NCI-H187 treated with DMSO at 0.1 percent for 48 hours (cell line): ENCODE results near the gene TRAF5.
"Not testable (repeated sequence)": the region's sequence is repeated elsewhere in the genome, so short reads cannot be mapped to it uniquely, and the experiment has no call there.

ENCODE experiments used
- DNase-seq: peaks from one replicate; lab custom pipeline; 2025; lab: John Stamatoyannopoulos, UW

TRAF5 gene, protein sequence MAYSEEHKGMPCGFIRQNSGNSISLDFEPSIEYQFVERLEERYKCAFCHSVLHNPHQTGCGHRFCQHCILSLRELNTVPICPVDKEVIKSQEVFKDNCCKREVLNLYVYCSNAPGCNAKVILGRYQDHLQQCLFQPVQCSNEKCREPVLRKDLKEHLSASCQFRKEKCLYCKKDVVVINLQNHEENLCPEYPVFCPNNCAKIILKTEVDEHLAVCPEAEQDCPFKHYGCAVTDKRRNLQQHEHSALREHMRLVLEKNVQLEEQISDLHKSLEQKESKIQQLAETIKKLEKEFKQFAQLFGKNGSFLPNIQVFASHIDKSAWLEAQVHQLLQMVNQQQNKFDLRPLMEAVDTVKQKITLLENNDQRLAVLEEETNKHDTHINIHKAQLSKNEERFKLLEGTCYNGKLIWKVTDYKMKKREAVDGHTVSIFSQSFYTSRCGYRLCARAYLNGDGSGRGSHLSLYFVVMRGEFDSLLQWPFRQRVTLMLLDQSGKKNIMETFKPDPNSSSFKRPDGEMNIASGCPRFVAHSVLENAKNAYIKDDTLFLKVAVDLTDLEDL

DNA sequence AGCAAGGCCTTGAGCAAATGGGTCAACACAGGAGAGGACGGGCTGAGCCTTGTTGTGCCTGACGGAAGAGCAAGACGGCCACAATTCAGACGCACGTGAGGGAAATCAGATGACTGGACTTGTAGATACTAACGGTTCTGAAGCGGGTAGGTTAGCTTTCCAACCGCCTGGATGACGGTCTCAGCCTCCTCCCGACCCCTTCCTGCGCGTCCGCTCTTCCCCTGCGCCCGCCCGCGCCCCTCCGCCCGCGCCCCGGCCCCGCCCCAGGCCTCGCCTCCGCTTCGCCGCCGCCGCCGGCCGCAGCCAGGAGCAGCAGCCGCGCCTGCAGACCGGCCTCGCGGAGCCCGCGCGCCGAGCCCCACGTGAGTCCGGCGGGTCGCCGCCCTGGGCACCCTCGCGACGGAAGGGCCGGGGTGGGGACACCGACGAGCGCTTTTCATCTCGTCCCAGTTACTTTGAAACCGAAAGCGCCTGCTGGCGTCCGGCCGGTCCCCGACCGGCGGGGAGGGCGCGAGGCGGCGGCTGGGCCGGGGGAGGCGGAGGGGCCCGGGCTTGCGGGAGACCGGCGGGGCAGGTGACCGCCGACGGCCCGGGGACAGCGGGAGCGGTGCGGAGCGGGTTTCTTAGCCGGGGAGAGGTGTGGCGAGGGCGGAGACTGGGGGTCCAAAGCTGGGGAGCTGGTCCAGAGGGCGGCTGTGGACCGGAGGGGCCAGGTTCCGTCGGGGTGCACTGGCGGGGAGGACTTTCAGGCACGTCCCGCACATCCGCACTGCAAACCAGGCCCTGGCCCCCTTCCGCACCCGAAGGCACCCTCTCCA, at the start of gene TRAF5:
Gene TRAF5 (plus strand): TSS at position 306 of the 818 bp plus-strand sequence. CDS start 26,407 bp downstream, outside the sequence.
- DNase-seq: no peak

DNA sequence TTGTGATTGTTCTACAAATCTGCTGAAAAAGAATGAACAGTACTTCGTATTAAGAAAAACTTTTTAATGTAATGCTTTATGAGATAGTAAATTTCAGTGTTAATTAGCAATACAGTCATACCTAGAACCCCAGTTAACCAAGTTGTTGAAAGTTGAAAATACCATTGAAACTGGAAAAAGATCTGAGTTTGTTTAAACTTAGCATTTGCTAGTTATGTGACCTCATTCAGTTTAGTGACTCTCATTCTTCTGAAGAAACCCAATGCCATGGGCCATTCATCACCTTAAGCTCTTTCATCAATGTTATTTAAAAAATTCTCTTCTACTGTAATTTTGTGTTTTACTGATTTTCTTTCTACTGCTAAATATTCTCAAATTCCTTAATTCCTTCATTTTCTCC, 47.3 kb upstream of the TRAF5 start:
- no peak for DNase-seq

DNA sequence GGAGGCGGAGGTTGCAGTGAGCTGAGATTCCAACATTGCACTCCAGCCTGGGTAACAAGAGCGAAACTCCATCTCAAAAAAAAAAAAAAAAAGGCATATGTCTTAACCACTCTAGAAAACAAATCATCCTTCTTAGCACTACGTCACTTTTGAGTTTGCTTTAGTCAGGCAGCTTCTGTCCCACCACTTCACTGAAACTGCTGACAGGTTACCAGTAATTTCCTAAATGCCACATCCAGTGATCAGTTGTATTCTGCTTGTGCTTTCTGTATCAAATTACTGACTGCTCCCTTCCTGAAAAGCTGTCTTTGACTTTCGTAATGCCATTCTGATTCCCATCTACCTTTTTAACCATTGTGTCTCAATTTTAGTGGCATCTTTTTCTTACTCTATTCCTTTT, 45.7 kb upstream of the TRAF5 start:
- DNase-seq: no peak

DNA sequence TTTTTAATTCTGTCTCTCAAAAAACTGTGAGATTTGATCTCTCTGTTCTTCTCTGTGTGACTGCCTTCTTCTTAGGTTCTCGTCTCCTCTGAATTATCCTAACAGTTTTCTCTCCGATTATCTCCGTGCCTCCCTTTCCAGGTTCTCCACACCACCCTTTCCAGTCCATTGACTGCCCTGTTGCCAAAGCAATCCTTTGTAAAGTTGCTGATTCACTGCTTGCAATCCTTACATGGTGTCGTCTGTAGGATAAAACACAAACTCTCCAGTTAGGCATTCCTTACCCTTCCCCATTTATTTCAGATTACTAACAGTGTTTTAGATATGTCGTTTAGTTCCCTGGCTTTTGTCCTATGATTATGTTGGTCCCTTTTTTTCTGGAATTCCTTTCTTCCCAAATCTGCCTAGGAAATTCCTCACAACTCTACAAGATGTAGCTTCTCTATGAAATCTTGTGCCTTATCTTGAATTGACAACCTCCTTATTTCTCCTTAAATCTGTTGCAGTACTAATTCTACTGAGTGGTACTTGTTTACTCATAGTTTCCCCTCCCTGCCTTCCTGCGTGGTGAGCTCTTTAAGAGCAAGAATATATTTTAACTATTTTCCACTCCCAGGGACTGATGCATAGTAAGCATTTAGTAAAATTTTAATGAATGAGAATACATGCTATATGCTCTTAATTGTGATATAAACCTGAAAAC, 45.2 kb upstream of the TRAF5 start:
- DNase-seq: no peak

DNA sequence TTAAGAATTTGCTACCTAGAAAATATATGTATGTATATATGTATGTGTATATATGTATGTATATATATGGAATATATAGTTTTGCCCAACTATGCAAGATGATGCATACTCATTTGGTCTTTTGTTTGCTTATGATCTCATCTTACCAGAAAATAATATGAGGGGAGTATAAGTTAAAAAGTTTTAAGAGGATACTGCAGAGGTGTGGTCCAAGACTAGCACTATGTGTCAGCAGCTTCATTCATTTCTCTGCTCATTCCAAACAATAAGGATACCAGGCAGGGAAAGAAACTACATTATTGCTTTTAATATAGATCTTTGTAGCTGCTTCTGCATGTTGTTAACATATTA, 44.6 kb upstream of the TRAF5 start:
- DNase-seq: no peak

DNA sequence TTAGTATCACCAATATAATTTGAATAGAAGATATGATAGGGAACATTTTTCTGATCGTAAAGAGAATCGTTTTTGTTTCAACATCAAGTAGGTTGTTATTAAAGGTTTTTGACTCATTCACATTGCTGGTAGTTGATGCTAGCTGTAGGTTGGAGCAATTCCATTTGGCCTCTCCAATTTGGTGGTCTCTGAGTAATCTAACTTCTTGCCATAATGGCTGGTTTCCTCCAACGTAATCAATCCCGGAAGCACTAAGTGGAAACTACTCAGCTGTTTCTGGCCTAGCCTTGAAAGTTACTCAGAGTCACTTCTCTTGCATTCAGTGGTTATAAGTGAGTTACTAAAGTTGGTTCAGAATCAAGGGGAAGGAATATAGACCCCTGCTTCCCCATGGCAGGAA, 41.4 kb upstream of the TRAF5 start:
- no peak for DNase-seq

DNA sequence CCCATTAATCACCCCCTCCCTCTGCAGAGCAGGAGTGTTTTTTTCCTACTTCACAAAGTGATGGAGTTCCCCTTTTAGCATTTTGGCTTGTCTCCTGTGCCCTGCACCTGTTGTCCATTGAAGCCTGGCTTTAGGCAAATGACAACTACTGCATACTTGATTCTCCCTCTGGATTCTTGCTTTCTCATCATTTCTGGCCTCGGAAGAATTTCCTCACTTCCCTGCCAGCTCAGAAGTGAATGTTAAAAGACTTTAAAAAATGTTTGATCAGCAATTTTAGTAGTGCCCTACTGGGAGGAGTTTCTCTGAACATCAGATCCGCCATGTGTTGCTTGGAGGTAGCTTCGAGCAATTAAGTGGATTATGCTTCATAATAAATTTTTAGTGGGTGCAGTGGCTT, 39.4 kb upstream of the TRAF5 start:
- DNase-seq: no peak

DNA sequence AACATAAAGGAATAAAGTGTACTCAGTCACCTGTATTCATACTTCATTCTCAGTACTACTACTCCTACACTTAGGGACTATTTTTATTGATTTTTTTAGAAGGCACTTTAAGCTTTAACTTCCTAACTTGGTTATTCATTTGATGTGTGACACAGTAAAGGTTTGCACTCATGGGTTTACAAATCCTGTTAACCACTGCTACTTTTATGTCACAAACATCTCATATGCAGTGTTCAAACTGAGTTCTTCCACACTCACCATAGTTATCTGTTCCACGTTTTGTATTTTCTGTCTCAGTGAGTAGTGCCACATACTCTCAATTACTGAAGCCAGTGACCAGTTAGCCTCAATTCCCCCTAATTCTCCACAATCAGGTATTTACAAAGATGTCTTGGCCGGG, 34.2 kb upstream of the TRAF5 start:
- DNase-seq: no peak

DNA sequence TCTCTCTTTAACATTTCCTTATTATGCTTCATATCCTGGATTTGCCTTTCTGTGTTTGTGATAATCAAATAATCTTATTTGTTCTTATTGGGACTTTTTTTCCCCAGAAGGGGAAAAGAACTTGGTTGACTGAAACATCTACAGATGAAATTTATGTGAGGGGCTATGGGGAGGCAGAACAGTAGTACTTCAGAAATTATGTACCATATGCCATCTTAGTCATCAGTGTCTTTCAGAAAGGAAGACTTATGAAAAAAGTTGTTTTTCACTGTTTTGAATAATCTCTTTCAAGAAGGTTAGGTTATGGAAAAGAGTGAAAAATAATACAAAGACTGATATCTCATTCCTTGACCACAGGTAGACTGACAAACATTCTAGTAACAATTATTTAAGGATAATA, 30.2 kb upstream of the TRAF5 start:
- no peak for DNase-seq

DNA sequence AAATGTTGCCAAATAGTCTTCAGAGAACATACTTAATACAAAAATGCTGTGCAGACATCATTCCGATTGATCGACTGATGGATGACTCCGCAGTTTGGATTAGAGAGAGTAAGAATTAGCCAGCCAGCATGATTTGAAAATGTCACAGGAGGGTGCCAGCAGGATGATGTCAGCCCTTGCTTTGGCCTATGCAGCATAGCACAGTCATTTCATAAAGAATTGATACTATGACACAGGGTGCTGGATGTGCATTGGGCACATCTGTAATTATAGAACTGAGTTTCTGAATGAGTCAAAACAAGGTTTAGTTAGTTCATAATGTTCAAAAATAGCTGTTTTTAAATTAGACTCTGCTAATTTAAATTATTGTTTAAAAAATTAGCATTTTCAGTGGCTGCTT, 21.6 kb upstream of the TRAF5 start:
- no peak for DNase-seq

DNA sequence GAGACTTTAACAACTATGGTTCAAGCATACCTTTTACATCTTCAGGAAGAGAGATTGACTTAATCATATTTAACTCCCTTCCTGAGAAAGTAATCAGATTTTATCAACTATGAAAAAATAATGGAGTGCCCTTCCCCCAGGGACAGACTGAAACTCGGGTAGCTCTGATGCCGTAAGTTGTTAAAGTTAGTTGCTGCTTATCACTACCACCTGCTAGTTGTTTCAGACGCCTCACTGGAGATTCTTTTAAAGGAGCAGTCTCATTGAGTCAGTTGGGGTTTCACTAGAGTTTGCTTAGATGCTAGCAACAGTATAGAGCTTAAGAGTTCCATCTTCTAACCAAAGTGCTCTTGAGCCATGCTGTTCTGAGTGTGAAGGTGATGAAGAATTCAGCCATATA, 17.0 kb upstream of the TRAF5 start:
- DNase-seq: no peak

DNA sequence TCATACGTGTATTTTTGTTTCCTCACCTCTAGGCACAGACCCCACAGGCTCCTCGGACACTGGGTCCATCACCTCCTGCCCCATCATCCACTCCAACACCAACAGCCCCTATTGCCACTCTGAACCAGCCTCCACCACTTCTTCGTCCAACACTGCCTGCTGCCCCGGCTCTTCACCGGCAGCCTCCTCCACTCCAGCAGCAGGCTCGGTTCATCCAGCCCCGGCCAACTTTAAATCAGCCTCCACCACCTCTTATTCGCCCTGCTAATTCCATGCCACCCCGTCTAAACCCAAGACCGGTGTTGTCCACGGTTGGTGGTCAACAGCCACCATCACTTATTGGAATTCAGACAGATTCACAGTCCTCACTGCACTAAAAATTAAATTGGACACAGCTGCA, 13.2 kb upstream of the TRAF5 start:
- no peak for DNase-seq

DNA sequence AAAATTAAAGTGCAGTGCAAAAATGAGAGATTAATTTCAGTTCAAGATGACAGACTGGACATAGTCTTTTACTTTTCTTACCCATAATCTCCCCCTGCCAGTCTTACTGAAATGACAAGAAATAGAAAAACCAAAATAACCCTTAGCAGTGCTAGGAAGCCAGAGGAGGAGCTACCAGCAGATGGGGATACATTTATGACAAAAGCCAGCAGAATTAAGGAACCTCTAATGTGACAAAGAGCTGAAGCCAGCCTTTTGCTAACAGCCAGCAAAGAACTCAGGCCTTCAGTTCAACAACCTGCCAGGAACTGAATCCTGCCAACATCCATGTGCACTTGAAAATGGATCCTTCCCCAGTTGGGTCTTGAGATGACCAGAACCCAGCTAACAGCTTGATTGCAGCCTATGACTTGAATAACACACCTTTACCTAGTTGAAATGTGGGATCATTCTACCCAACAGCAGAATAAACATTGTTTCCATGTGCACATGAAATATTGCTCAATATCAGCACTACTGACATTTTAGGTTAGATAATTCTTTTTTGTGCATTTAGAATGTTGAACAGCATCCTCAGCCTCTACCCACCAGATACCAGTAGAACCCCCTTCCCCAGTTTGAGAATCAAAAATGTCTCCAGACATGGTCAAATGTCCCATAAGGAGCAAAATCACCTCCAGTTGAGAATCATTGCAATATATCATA, 7.9 kb upstream of the TRAF5 start:
- no peak for DNase-seq

DNA sequence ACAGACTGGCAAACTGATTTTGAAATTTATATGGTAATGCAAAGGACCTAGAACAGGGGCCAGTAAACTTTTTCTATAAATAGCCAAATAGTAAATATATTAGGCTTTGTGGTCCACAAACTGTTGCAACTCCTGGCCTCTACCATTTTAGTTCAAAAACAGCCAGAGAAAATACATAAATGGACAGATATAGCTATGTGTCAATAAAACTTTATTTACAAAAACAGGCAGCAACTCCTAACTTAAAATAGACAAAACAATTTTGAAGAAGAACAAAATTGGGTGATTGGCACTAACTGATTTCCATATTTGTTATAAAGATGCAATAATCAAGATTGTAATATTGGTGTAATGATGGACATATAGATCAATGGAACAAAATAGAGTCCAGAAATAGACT, 6.7 kb upstream of the TRAF5 start:
- no peak for DNase-seq

DNA sequence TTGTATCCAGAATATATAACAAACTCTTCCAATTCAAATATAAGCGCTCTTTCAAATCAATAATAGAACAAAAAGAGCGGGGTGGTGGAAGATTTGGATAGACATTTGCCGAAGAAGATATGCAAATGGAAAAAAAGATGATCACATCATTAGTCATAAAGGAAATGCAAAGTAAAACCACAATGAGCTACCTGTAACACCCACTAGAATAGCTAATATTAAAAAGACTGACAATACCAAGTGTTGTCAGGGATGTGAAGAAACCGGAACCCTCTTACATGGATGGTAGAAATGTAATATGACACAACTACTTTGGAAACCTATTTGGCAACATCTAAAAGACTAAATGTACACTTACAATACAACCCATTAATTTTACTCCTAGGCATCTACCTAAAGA, 5.7 kb upstream of the TRAF5 start:
- DNase-seq: no peak

DNA sequence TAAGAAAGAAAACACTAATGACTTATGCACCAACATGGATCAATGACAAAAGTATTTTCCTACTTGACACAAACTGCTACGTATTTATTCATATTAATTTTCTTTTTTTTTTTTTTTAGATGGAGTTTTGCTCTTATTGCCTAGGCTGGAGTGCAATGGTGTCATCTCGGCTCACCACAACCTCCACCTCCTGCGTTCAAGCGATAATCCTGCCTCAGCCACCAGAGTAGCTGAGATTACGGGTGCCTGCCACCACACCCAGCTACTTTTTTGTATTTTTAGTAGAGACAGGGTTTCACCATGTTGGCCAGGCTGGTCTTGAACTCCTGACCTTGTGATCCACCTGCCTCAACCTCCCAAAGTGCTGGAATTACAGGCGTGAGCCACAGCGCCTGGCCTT, 5.0 kb upstream of the TRAF5 start:
- not testable (repeated sequence) for DNase-seq

DNA sequence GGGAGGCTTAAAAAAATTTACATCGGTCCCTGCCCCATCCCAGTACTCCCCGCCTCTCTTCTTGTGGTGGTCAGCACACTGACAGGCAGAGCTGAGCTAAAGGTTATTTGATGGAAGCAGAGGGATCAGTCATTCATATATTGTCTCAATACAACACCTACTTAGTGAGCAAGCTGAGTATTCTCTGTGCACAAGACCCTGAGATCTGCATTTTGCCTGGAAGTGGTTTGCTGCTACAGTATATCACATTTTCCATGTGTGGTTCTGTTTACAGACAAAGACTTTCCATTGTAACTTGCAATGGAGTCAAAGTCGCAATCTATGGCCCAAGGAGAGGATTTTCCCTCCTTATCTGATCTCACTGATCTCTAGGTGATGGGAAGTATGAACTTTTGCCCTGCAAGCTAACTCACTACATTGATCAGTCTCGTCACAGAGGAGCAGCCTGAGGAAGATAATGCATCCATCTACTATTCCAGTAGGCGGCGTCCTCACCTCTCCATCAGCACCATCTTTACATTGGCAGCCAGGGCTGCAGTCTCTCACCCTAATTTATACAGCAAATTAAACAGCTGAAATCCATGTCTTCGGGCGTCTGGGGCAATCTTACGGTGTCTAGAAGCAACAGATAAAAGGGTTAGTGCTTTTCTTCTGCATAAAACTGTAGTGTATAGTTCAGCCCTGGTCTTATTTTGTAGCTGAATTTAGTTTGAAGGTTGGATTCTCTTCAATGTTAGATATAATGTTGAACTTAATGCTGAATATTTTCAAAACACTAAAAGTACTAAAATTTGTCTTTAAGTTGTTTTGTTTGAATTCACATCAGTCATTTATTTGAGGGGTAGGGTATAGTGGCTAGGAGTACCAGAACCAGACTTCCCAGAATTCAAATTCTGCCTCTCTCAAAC, 3.2 kb upstream of the TRAF5 start:
- no peak for DNase-seq

DNA sequence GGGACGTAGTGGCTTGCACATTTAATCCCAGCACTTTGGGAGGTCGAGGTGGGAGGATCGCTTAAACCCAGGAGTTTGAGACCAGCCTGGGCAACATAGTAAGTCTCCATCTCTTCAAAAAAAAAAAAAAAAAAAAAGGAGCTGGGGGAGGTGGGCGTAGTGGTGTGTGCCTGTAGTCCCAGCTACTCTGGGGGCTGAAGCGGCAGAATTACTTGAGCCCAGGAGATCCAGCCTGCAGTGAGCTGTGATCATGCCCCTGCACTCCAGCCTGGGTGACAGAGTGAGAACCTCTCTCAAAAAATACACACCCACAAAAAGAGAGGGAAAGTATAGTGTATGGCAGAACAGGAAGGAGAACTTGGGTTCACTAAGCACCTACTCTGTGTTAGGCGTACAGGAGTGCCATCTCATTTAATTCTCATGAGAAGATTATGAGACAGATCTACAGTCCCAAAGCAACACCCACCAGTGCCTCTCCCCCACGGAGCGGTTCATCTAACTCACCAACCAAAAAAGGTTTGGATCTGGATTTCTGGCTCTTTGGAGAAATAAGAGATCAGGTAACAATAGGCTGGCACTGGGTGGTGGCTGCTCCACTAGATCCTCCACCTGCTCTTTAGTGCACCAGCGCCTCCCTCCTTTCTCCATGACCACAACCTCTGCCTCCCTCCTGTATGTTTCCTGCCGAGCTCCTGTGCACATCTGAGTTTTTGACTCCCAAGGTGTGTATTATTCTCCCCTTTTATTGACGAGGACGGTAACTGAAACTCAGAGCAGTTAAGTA, 1.4 kb upstream of the TRAF5 start:
- no peak for DNase-seq

DNA sequence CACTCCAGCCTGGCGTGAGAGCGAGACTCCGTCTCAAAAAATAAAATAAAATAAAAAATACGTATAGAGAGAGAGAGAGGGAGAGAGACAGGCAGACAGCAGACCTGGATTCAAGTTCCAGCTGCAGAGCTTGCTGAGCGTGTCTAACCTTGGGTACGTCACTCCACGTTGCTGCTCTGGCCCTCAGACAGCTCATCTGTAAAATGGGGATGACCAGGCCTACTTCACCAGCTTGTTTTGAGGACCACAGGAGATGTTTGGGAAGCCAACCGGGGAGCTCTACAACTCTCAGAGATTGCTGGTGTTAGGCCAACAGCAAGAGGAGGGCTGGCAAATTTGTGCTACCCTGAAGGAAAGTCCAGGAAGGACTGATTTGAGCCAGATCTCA, 499 bp upstream of the TRAF5 start:
- DNase-seq: no peak

DNA sequence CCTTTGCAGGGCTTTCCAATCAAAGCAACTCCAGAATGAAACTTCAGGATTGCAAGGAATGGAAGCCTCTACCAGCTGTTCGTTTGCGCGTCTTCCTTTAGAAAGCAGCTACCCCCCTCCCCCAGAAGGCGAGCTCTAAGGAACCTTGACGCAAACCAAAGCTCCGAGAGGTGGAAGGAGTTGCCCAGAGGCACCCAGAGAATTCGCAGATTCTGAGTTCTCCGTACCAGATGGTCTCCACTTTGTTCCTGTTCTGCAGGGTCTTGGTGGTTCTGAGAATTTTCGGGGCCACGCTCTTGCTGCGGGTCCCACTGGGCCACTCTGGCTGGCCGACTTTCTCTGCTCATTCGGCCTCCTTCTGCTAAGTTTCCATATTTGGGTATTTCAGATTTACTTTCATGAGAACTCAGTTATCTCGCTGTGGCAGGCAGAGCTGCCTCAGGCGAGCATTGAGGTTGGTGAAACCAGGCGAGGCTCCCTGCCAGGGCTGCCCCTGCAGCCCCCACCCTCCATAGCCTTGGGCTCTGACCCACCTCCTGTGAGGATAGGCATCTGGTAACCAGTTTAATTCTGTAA, 801 bp downstream of the TRAF5 start:
- no peak for DNase-seq
